Measurements from ENCODE around the gene FCRL4.
"Not testable (repeated sequence)": the region's sequence is repeated elsewhere in the genome, so short reads cannot be mapped to it uniquely, and the experiment has no call there.

The FCRL4 gene

GRCh38 chr1:157551694-157552693, 45.9 kb downstream of the FCRL4 start, which contains the start of gene FCRL5:
Gene FCRL5 (minus strand): TSS chr1:157552515. CDS start chr1:157552362, 153 bp downstream.
- no peak within 1 kb of the TSS for H3K4me3 ChIP-seq (ENCODE audit: insufficient read length, low read depth)

GRCh38 chr1:157548081-157548480, 49.8 kb downstream of the FCRL4 start:
- not testable (repeated sequence) for H3K27me3 ChIP-seq (ENCODE audit: insufficient read depth, insufficient read length); H3K9me3 ChIP-seq (ENCODE audit: insufficient read depth, low read length); H3K4me3 ChIP-seq (ENCODE audit: insufficient read length, low read depth); DNase-seq (ENCODE audit: low read depth, low spot score); H3K4me1 ChIP-seq (ENCODE audit: insufficient read depth, insufficient read length); H3K36me3 ChIP-seq (ENCODE audit: insufficient read depth, insufficient read length, low read length); H3K9ac ChIP-seq (ENCODE audit: insufficient read length, low read depth)

More at GRCh38 chr1:157551694-157552693, 45.9 kb downstream of the FCRL4 start, which contains the start of gene FCRL5:
- H3K36me3 ChIP-seq (ENCODE audit: insufficient read depth, insufficient read length, low read length) = no peaks in the 10 kb centered on the region
- TF ChIP-seq SUZ12 (IDR thresholded peaks at IDR 0.05; ENCODE audit: extremely low read depth, insufficient read depth, insufficient read length) (no peak), YY1 (IDR thresholded peaks at IDR 0.05; ENCODE audit: insufficient read depth, insufficient read length) (no peak), ZNF274 (IDR thresholded peaks at IDR 0.05; ENCODE audit: low read depth, low read length) (no peak)
- DNase-seq (ENCODE audit: low read depth, low spot score) = no peak
- no peaks in the 10 kb centered on the region for H3K4me1 ChIP-seq (ENCODE audit: insufficient read depth, insufficient read length)
- H3K27me3 ChIP-seq (ENCODE audit: insufficient read depth, insufficient read length) = no peaks in the 10 kb centered on the region
- H3K9ac ChIP-seq (ENCODE audit: insufficient read length, low read depth) = no peak within 1 kb of the TSS
- H3K9me3 ChIP-seq (ENCODE audit: insufficient read depth, low read length) = no peaks in the 10 kb centered on the region

GRCh38 chr1:157542676-157543075, 55.2 kb downstream of the FCRL4 start:
- DNase-seq (ENCODE audit: low read depth, low spot score) = no peak
- TF ChIP-seq ZNF274 (IDR thresholded peaks at IDR 0.05; ENCODE audit: low read depth, low read length) = no peak
- no peak for TF ChIP-seq SUZ12 (IDR thresholded peaks at IDR 0.05; ENCODE audit: extremely low read depth, insufficient read depth, insufficient read length)
- TF ChIP-seq YY1 (IDR thresholded peaks at IDR 0.05; ENCODE audit: insufficient read depth, insufficient read length) = no peak

GRCh38 chr1:157540852-157541251, 57.0 kb downstream of the FCRL4 start:
- no peak overlapping the region for H3K9ac ChIP-seq (ENCODE audit: insufficient read length, low read depth)
- H3K4me3 ChIP-seq (ENCODE audit: insufficient read length, low read depth) = no peak overlapping the region
- no peaks in the 10 kb centered on the region for H3K36me3 ChIP-seq (ENCODE audit: insufficient read depth, insufficient read length, low read length)
- H3K27me3 ChIP-seq (ENCODE audit: insufficient read depth, insufficient read length) = no peaks in the 10 kb centered on the region
- DNase-seq (ENCODE audit: low read depth, low spot score) = no peak
- TF ChIP-seq YY1 (IDR thresholded peaks at IDR 0.05; ENCODE audit: insufficient read depth, insufficient read length) (no peak), ZNF274 (IDR thresholded peaks at IDR 0.05; ENCODE audit: low read depth, low read length) (no peak), SUZ12 (IDR thresholded peaks at IDR 0.05; ENCODE audit: extremely low read depth, insufficient read depth, insufficient read length) (no peak)
- H3K9me3 ChIP-seq (ENCODE audit: insufficient read depth, low read length) = peaks cover 25% of the 10 kb centered on the region
- no peaks in the 10 kb centered on the region for H3K4me1 ChIP-seq (ENCODE audit: insufficient read depth, insufficient read length)

More at GRCh38 chr1:157542676-157543075, 55.2 kb downstream of the FCRL4 start:
- Histone ChIP-seq H3K4me1 (ENCODE audit: insufficient read depth, insufficient read length) (no peaks in the 10 kb centered on the region), H3K9ac (ENCODE audit: insufficient read length, low read depth) (no peak overlapping the region), H3K27me3 (ENCODE audit: insufficient read depth, insufficient read length) (no peaks in the 10 kb centered on the region), H3K4me3 (ENCODE audit: insufficient read length, low read depth) (no peak overlapping the region), H3K9me3 (ENCODE audit: insufficient read depth, low read length) (peaks cover 9% of the 10 kb centered on the region), H3K36me3 (ENCODE audit: insufficient read depth, insufficient read length, low read length) (no peaks in the 10 kb centered on the region)

GRCh38 chr1:157540160-157540748, 57.6 kb downstream of the FCRL4 start:
- H3K4me3 ChIP-seq (ENCODE audit: insufficient read length, low read depth) = no peak overlapping the region
- no peak for TF ChIP-seq ZNF274 (IDR thresholded peaks at IDR 0.05; ENCODE audit: low read depth, low read length)
- H3K27me3 ChIP-seq (ENCODE audit: insufficient read depth, insufficient read length) = no peaks in the 10 kb centered on the region

GRCh38 chr1:157539568-157539967, 58.3 kb downstream of the FCRL4 start:
- no peaks in the 10 kb centered on the region for H3K36me3 ChIP-seq (ENCODE audit: insufficient read depth, insufficient read length, low read length)
- no peaks in the 10 kb centered on the region for H3K4me1 ChIP-seq (ENCODE audit: insufficient read depth, insufficient read length)
- no peak for DNase-seq (ENCODE audit: low read depth, low spot score)
- no peak overlapping the region for H3K9ac ChIP-seq (ENCODE audit: insufficient read length, low read depth)
- TF ChIP-seq SUZ12 (IDR thresholded peaks at IDR 0.05; ENCODE audit: extremely low read depth, insufficient read depth, insufficient read length) (no peak), YY1 (IDR thresholded peaks at IDR 0.05; ENCODE audit: insufficient read depth, insufficient read length) (no peak), ZNF274 (IDR thresholded peaks at IDR 0.05; ENCODE audit: low read depth, low read length) (no peak)
- H3K4me3 ChIP-seq (ENCODE audit: insufficient read length, low read depth) = no peak overlapping the region
- H3K27me3 ChIP-seq (ENCODE audit: insufficient read depth, insufficient read length) = no peaks in the 10 kb centered on the region
- H3K9me3 ChIP-seq (ENCODE audit: insufficient read depth, low read length) = peaks cover 25% of the 10 kb centered on the region

More at GRCh38 chr1:157540160-157540748, 57.6 kb downstream of the FCRL4 start:
- H3K4me1 ChIP-seq (ENCODE audit: insufficient read depth, insufficient read length) = no peaks in the 10 kb centered on the region
- no peak overlapping the region for H3K9ac ChIP-seq (ENCODE audit: insufficient read length, low read depth)
- DNase-seq (ENCODE audit: low read depth, low spot score) = peak; percentile 8
- H3K9me3 ChIP-seq (ENCODE audit: insufficient read depth, low read length) = peaks cover 25% of the 10 kb centered on the region
- H3K36me3 ChIP-seq (ENCODE audit: insufficient read depth, insufficient read length, low read length) = no peaks in the 10 kb centered on the region

- DNase-seq (ENCODE audit: low read depth, low spot score) = no peak
- H3K4me1 ChIP-seq (ENCODE audit: insufficient read depth, insufficient read length) = no peaks in the 10 kb centered on the region
- no peak for TF ChIP-seq ZNF274 (IDR thresholded peaks at IDR 0.05; ENCODE audit: low read depth, low read length)
- no peak for TF ChIP-seq SUZ12 (IDR thresholded peaks at IDR 0.05; ENCODE audit: extremely low read depth, insufficient read depth, insufficient read length)
- no peak for TF ChIP-seq YY1 (IDR thresholded peaks at IDR 0.05; ENCODE audit: insufficient read depth, insufficient read length)
- H3K9ac ChIP-seq (ENCODE audit: insufficient read length, low read depth) = no peak overlapping the region
- no peaks in the 10 kb centered on the region for H3K27me3 ChIP-seq (ENCODE audit: insufficient read depth, insufficient read length)
- peaks cover 14% of the 10 kb centered on the region for H3K9me3 ChIP-seq (ENCODE audit: insufficient read depth, low read length)
- H3K4me3 ChIP-seq (ENCODE audit: insufficient read length, low read depth) = no peak overlapping the region
- H3K36me3 ChIP-seq (ENCODE audit: insufficient read depth, insufficient read length, low read length) = no peaks in the 10 kb centered on the region
These were observed 65.3 kb downstream of the FCRL4 start for GRCh38 chr1:157532569-157532968.
